Measurements from ENCODE around the gene FABP2.
A peak's percentile ranks its signal among the peaks of the same experiment; 100 is the strongest.
"Not testable (repeated sequence)": the region's sequence is repeated elsewhere in the genome, so short reads cannot be mapped to it uniquely, and the experiment has no call there.

Gene FABP2

DNA sequence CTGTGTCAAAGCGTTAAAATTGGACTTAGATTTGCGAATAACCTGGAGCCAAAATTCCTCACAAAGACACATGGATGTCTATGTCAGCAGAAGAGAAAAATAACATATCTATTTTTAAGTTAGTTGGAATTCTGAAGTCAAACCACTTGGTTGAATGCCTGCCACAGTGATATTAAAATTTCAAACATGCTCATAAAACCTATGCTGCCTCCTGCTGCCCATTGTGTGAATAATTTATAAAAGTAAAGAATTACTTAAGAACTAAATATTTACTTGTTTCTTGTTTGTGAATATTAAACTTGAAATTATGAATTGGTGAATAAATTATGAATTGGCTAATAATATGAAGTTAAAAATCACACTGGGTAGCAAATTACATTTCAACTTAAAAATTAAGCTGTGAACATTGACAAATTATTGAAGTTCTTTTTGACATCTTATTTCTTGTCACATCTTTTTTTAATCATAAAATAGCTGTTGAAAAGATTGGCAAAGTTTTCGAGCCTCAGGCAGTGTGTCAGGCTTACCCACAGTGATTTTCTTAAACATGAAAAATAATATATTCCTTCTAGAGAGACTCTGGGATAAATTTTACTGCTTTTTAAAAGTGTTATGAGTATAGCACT, 35.4 kb downstream of the FABP2 start:
- H3K9ac ChIP-seq (ENCODE audit: low read length): no peak overlapping the region
- no peaks in the 10 kb centered on the region for H3K27me3 ChIP-seq (replicated peaks; ENCODE audit: insufficient read depth, low read length)
- peaks cover 26% of the 10 kb centered on the region for H3K79me2 ChIP-seq (ENCODE audit: low read length)
- no peaks in the 10 kb centered on the region for H4K20me1 ChIP-seq (ENCODE audit: insufficient read depth, low read length)
- no peak overlapping the region for H3K4me2 ChIP-seq (ENCODE audit: low read depth, low read length)
- H3K36me3 ChIP-seq (replicated peaks; ENCODE audit: insufficient read depth, low read length): no peaks in the 10 kb centered on the region
- no peaks in the 10 kb centered on the region for H3K9me2 ChIP-seq (replicated peaks; ENCODE audit: insufficient read depth, low read length)
- no peaks in the 10 kb centered on the region for H3K9me3 ChIP-seq (replicated peaks; ENCODE audit: insufficient read depth, low read length)
- TF ChIP-seq EZH2phosphoT487 (IDR thresholded peaks at IDR 0.05; ENCODE audit: low read length): no peak
- TF ChIP-seq, protein P1, sequence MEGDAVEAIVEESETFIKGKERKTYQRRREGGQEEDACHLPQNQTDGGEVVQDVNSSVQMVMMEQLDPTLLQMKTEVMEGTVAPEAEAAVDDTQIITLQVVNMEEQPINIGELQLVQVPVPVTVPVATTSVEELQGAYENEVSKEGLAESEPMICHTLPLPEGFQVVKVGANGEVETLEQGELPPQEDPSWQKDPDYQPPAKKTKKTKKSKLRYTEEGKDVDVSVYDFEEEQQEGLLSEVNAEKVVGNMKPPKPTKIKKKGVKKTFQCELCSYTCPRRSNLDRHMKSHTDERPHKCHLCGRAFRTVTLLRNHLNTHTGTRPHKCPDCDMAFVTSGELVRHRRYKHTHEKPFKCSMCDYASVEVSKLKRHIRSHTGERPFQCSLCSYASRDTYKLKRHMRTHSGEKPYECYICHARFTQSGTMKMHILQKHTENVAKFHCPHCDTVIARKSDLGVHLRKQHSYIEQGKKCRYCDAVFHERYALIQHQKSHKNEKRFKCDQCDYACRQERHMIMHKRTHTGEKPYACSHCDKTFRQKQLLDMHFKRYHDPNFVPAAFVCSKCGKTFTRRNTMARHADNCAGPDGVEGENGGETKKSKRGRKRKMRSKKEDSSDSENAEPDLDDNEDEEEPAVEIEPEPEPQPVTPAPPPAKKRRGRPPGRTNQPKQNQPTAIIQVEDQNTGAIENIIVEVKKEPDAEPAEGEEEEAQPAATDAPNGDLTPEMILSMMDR (IDR thresholded peaks at IDR 0.05; ENCODE audit: low read length): peak; percentile 47
- TF ChIP-seq EZH2 (optimal IDR thresholded peaks at IDR 0.05; ENCODE audit: low read depth, low read length): no peak
- DNase-seq: peak; percentile 62
- H3K4me3 ChIP-seq (ENCODE audit: low read length): no peak overlapping the region
- H3F3A ChIP-seq (ENCODE audit: insufficient read depth, low read length): peaks cover 11% of the 10 kb centered on the region
- H3K27ac ChIP-seq (ENCODE audit: low read length): no peak overlapping the region
- no peak overlapping the region for H2AFZ ChIP-seq (ENCODE audit: low read length)
- H3K4me1 ChIP-seq (ENCODE audit: low read length): peaks cover 7% of the 10 kb centered on the region; the same call in 1 of the 2 replicates

- H3K4me2 ChIP-seq (ENCODE audit: low read depth, low read length): peak overlapping the region; percentile 66
- H4K20me1 ChIP-seq (ENCODE audit: insufficient read depth, low read length): 0 out of 2 replicates have a peak, but pooled peaks cover 4% of the 10 kb centered on the region
- no peak overlapping the region; the same call in 1 of the 2 replicates for H3K9ac ChIP-seq (ENCODE audit: low read length)
- no peaks in the 10 kb centered on the region for H3K36me3 ChIP-seq (replicated peaks; ENCODE audit: insufficient read depth, low read length)
- H3K79me2 ChIP-seq (ENCODE audit: low read length): peaks cover 33% of the 10 kb centered on the region
- peaks cover 11% of the 10 kb centered on the region for H3F3A ChIP-seq (ENCODE audit: insufficient read depth, low read length)
- TF ChIP-seq EZH2 (optimal IDR thresholded peaks at IDR 0.05; ENCODE audit: low read depth, low read length) (no peak), EZH2phosphoT487 (IDR thresholded peaks at IDR 0.05; ENCODE audit: low read length) (no peak)
- TF ChIP-seq, protein P1 (IDR thresholded peaks at IDR 0.05; ENCODE audit: low read length): no peak
- H2AFZ ChIP-seq (ENCODE audit: low read length): no peak overlapping the region
- peak overlapping the region; percentile 52 for H3K4me3 ChIP-seq (ENCODE audit: low read length)
- peak; percentile 67 for DNase-seq
- H3K4me1 ChIP-seq (ENCODE audit: low read length): peaks cover 7% of the 10 kb centered on the region; the same call in 1 of the 2 replicates
- no peaks in the 10 kb centered on the region for H3K9me3 ChIP-seq (replicated peaks; ENCODE audit: insufficient read depth, low read length)
- H3K27ac ChIP-seq (ENCODE audit: low read length): peak overlapping the region; percentile 20; the same call in 1 of the 2 replicates
- H3K27me3 ChIP-seq (replicated peaks; ENCODE audit: insufficient read depth, low read length): no peaks in the 10 kb centered on the region
- H3K9me2 ChIP-seq (replicated peaks; ENCODE audit: insufficient read depth, low read length): no peaks in the 10 kb centered on the region
Measured at GRCh38 chr4:119284876-119285780, 36.8 kb downstream of the FABP2 start.

DNA sequence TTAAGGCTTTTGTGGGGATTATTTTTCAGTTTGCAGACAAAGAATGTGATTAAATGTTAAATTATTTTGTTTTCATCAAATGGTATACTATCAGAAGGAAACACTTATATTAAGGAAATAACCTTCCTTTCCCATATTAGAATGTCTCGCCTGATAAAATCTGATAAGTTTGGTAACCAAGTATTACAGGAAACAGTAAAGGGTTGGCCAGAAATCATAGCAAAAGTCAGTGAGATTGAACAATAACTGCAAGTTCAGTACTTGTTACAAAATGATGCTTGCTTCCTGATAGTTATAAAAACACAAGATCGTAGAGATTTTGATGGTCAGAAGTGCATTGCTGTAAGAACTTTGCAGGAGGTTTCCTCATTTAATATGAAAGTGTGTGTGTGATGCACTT, 40.5 kb downstream of the FABP2 start:
- no peaks in the 10 kb centered on the region for H3K27me3 ChIP-seq (replicated peaks; ENCODE audit: insufficient read depth, low read length)

GRCh38 chr4:119279945-119280344, 42.0 kb downstream of the FABP2 start:
- H3K27ac ChIP-seq (ENCODE audit: low read length); H3K9ac ChIP-seq (ENCODE audit: low read length); H3K4me2 ChIP-seq (ENCODE audit: low read depth, low read length); H3K9me3 ChIP-seq (replicated peaks; ENCODE audit: insufficient read depth, low read length); H3K4me1 ChIP-seq (ENCODE audit: low read length); H3K27me3 ChIP-seq (replicated peaks; ENCODE audit: insufficient read depth, low read length); H3K4me3 ChIP-seq (ENCODE audit: low read length); H2AFZ ChIP-seq (ENCODE audit: low read length); H4K20me1 ChIP-seq (ENCODE audit: insufficient read depth, low read length); H3F3A ChIP-seq (ENCODE audit: insufficient read depth, low read length); H3K9me2 ChIP-seq (replicated peaks; ENCODE audit: insufficient read depth, low read length); H3K36me3 ChIP-seq (replicated peaks; ENCODE audit: insufficient read depth, low read length); DNase-seq: not testable (repeated sequence)
- H3K79me2 ChIP-seq (ENCODE audit: low read length): peaks cover 11% of the 10 kb centered on the region

More for the DNA sequence above, 40.5 kb downstream of the FABP2 start:
- H3K9me3 ChIP-seq (replicated peaks; ENCODE audit: insufficient read depth, low read length): no peaks in the 10 kb centered on the region
- H3K79me2 ChIP-seq (ENCODE audit: low read length): peaks cover 20% of the 10 kb centered on the region
- H3K9me2 ChIP-seq (replicated peaks; ENCODE audit: insufficient read depth, low read length): no peaks in the 10 kb centered on the region
- TF ChIP-seq EZH2phosphoT487 (IDR thresholded peaks at IDR 0.05; ENCODE audit: low read length) (no peak), EZH2 (optimal IDR thresholded peaks at IDR 0.05; ENCODE audit: low read depth, low read length) (no peak)
- TF ChIP-seq, protein P1 (IDR thresholded peaks at IDR 0.05; ENCODE audit: low read length): no peak
- H3K9ac ChIP-seq (ENCODE audit: low read length): no peak overlapping the region
- peaks cover 7% of the 10 kb centered on the region; the same call in 1 of the 2 replicates for H3K4me1 ChIP-seq (ENCODE audit: low read length)
- H3K36me3 ChIP-seq (replicated peaks; ENCODE audit: insufficient read depth, low read length): no peaks in the 10 kb centered on the region
- H3F3A ChIP-seq (ENCODE audit: insufficient read depth, low read length): peaks cover 11% of the 10 kb centered on the region
- no peak overlapping the region for H2AFZ ChIP-seq (ENCODE audit: low read length)
- no peak overlapping the region for H3K4me2 ChIP-seq (ENCODE audit: low read depth, low read length)
- 0 out of 2 replicates have a peak, but pooled peaks cover 4% of the 10 kb centered on the region for H4K20me1 ChIP-seq (ENCODE audit: insufficient read depth, low read length)
- no peak overlapping the region for H3K27ac ChIP-seq (ENCODE audit: low read length)
- DNase-seq: no peak
- H3K4me3 ChIP-seq (ENCODE audit: low read length): no peak overlapping the region

DNA sequence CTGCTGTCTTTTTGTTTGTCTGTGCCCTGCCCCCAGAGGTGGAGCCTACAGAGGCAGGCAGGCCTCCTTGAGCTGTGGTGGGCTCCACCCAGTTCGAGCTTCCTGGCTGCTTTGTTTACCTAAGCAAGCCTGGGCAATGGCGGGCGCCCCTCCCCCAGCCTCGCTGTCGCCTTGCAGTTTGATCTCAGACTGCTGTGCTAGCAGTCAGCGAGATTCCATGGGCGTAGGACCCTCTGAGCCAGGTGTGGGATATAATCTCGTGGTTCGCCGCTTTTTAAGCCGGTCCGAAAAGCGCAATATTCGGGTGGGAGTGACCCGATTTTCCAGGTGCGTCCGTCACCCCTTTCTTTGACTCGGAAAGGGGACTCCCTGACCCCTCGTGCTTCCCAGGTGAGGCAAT, 42.4 kb downstream of the FABP2 start:
- not testable (repeated sequence) for H3K4me1 ChIP-seq (ENCODE audit: low read length); H3K27me3 ChIP-seq (replicated peaks; ENCODE audit: insufficient read depth, low read length); H2AFZ ChIP-seq (ENCODE audit: low read length); DNase-seq; H3F3A ChIP-seq (ENCODE audit: insufficient read depth, low read length); H3K4me2 ChIP-seq (ENCODE audit: low read depth, low read length); H4K20me1 ChIP-seq (ENCODE audit: insufficient read depth, low read length); H3K4me3 ChIP-seq (ENCODE audit: low read length); H3K9me2 ChIP-seq (replicated peaks; ENCODE audit: insufficient read depth, low read length); H3K9me3 ChIP-seq (replicated peaks; ENCODE audit: insufficient read depth, low read length); H3K27ac ChIP-seq (ENCODE audit: low read length); H3K9ac ChIP-seq (ENCODE audit: low read length); H3K36me3 ChIP-seq (replicated peaks; ENCODE audit: insufficient read depth, low read length)
- peaks cover 11% of the 10 kb centered on the region for H3K79me2 ChIP-seq (ENCODE audit: low read length)

All from MM.1S (cell line).